ENCODE results near the gene CFAP54. TPM values are rescaled to one million over a fixed set of nuclear protein-coding genes. Genes with fewer than 3 reads are reported as not detected.
"Not testable (repeated sequence)": the region's sequence is repeated elsewhere in the genome, so short reads cannot be mapped to it uniquely, and the experiment has no call there.

CFAP54 gene
- total RNA-seq, 1 donor from 2014 or later: 11.7 TPM

- no peak for DNase-seq (ENCODE audit: extremely low read depth, low read depth, low spot score)
Measured at GRCh38 chr12:96513681-96514080, 24.3 kb downstream of the CFAP54 start.

GRCh38 chr12:96514328-96514727 is 25.0 kb downstream of the CFAP54 start:
- no peak for DNase-seq (ENCODE audit: extremely low read depth, low read depth, low spot score)

GRCh38 chr12:96516472-96517430 is 27.4 kb downstream of the CFAP54 start:
- DNase-seq (ENCODE audit: extremely low read depth, low read depth, low spot score): peak; percentile 76

GRCh38 chr12:96520767-96521166 is 31.4 kb downstream of the CFAP54 start:
- no peak for DNase-seq (ENCODE audit: extremely low read depth, low read depth, low spot score)

GRCh38 chr12:96521895-96522682 is 32.7 kb downstream of the CFAP54 start:
- no peak for DNase-seq (ENCODE audit: extremely low read depth, low read depth, low spot score)

- no peak for DNase-seq (ENCODE audit: extremely low read depth, low read depth, low spot score)
Measured at GRCh38 chr12:96522690-96523089, 33.3 kb downstream of the CFAP54 start.

- DNase-seq (ENCODE audit: extremely low read depth, low read depth, low spot score): no peak
Measured at GRCh38 chr12:96526110-96526509, 36.7 kb downstream of the CFAP54 start.

GRCh38 chr12:96529912-96530311 is 40.5 kb downstream of the CFAP54 start:
- no peak for DNase-seq (ENCODE audit: extremely low read depth, low read depth, low spot score)

- DNase-seq (ENCODE audit: extremely low read depth, low read depth, low spot score): no peak
Measured at GRCh38 chr12:96534339-96534738, 45.0 kb downstream of the CFAP54 start.

- no peak for DNase-seq (ENCODE audit: extremely low read depth, low read depth, low spot score)
Measured at GRCh38 chr12:96548384-96548783, 59.0 kb downstream of the CFAP54 start.

- no peak for DNase-seq (ENCODE audit: extremely low read depth, low read depth, low spot score)
Measured at GRCh38 chr12:96549341-96549740, 60.0 kb downstream of the CFAP54 start.

- no peak for DNase-seq (ENCODE audit: extremely low read depth, low read depth, low spot score)
Measured at GRCh38 chr12:96570579-96570978, 81.2 kb downstream of the CFAP54 start.

GRCh38 chr12:96571101-96571862 is 81.9 kb downstream of the CFAP54 start:
- DNase-seq (ENCODE audit: extremely low read depth, low read depth, low spot score): no peak

GRCh38 chr12:96578526-96579125 is 89.2 kb downstream of the CFAP54 start:
- DNase-seq (ENCODE audit: extremely low read depth, low read depth, low spot score): peak; percentile 34

GRCh38 chr12:96585977-96586376 is 96.6 kb downstream of the CFAP54 start:
- no peak for DNase-seq (ENCODE audit: extremely low read depth, low read depth, low spot score)

- DNase-seq (ENCODE audit: extremely low read depth, low read depth, low spot score): no peak
Measured at GRCh38 chr12:96587691-96588090, 98.3 kb downstream of the CFAP54 start.

GRCh38 chr12:96590970-96591369 is 101.6 kb downstream of the CFAP54 start:
- DNase-seq (ENCODE audit: extremely low read depth, low read depth, low spot score): no peak

- not testable (repeated sequence) for DNase-seq (ENCODE audit: extremely low read depth, low read depth, low spot score)
Measured at GRCh38 chr12:96604374-96604773, 115.0 kb downstream of the CFAP54 start.

GRCh38 chr12:96605684-96606083 is 116.3 kb downstream of the CFAP54 start:
- no peak for DNase-seq (ENCODE audit: extremely low read depth, low read depth, low spot score)

GRCh38 chr12:96606134-96606533 is 116.8 kb downstream of the CFAP54 start:
- no peak for DNase-seq (ENCODE audit: extremely low read depth, low read depth, low spot score)
